Left lung (tissue), 10 donors: ENCODE data around the gene RANBP17. TPM values are rescaled to one million over a fixed set of nuclear protein-coding genes. Genes with fewer than 3 reads are reported as not detected.

ENCODE experiments used
- ATAC-seq: fragments of 200-7000 bp; cut with Tn5 transposase; one replicate; pipeline ENCODE4 v1.9.1; 2020; ENCODE audit warnings: moderate library complexity
- DNase-seq, 4 donors: peaks; one replicate each; pipeline ENCODE4 v3.0.0-alpha.2; 2013 to 2020
- H3K27ac ChIP-seq, 2 donors: fragments of 200-600 bp; sonication (generic) in 1 of 2; one replicate each; pipeline versions ENCODE4 v1.5.0 to v1.8.0; 2020 to 2021
- H3K27me3 ChIP-seq, 2 donors: fragments of 200-600 bp; sonication (generic) in 1 of 2; one replicate each; pipeline versions ENCODE4 v1.5.0 to v1.8.0; 2020 to 2021
- H3K36me3 ChIP-seq, 2 donors: fragments of 200-600 bp; sonication (generic) in 1 of 2; one replicate each; pipeline versions ENCODE4 v1.5.0 to v1.8.0; 2020 to 2021
- H3K4me1 ChIP-seq, 2 donors: fragments of 200-600 bp; one replicate each; pipeline ENCODE4 v1.8.0; 2021
- H3K4me3 ChIP-seq, 2 donors: fragments of 200-600 bp; sonication (generic) in 1 of 2; one replicate each; pipeline versions ENCODE4 v1.5.0 to v1.8.0; 2020 to 2021; ENCODE audit warnings: mild to moderate bottlenecking in 1 of 2
- H3K9me3 ChIP-seq, 2 donors: fragments of 200-600 bp; sonication (generic) in 1 of 2; one replicate each; pipeline versions ENCODE4 v1.5.0 to v1.8.0; 2020 to 2021
- intact Hi-C, 2 donors: fragments of 100-400 bp; cut with DNase I; formaldehyde crosslinking; loops; one replicate each; pipeline versions ENCODE4 v1.11.2 to v1.14.2; 2022
- polyA plus RNA-seq, 6 donors: library from polyadenylated mRNA; unstranded; fragments of 120-200 nt; gene quantifications; one replicate each; pipeline ENCODE4 v1.2.1, GENCODE V29; 2013; ENCODE audit not compliant: insufficient read length in 6 of 6
- total RNA-seq, 2 donors: library from RNA; stranded (reverse); fragmentation: NEBNext Ultra II Directional; extraction: Animal tissue kit (Norgen Biotek cat#: 25700); gene quantifications; one replicate each; pipeline ENCODE4 v1.2.1, GENCODE V29; 2021
- TF ChIP-seq, protein P1 (sequence below), 2 donors: fragments of 200-600 bp; sonication (generic) in 1 of 2; IDR thresholded peaks; one replicate each; pipeline versions ENCODE4 v1.5.0 to v1.8.0; 2021; ENCODE audit warnings: antibody characterized with exemption in 2 of 2
- donor health status: DM: no; HTN: yes; CAD: no.
- donor health status: DM: no; HTN: no; CAD: no.

RANBP17 gene
- total and polyA plus RNA-seq, 8 donors = 17.0 to 44.5 (median 33.7) TPM

GRCh38 chr5:171127314-171127713, 265.5 kb downstream of the RANBP17 start:
- Histone ChIP-seq H3K9me3 (no peaks in the 10 kb centered on the region), H3K27ac (no peak overlapping the region), H3K4me3 (no peak overlapping the region), H3K4me1 (no peaks in the 10 kb centered on the region), H3K27me3 (no peaks in the 10 kb centered on the region), H3K36me3 (no peaks in the 10 kb centered on the region)
- no peak for DNase-seq
- TF ChIP-seq, protein P1, sequence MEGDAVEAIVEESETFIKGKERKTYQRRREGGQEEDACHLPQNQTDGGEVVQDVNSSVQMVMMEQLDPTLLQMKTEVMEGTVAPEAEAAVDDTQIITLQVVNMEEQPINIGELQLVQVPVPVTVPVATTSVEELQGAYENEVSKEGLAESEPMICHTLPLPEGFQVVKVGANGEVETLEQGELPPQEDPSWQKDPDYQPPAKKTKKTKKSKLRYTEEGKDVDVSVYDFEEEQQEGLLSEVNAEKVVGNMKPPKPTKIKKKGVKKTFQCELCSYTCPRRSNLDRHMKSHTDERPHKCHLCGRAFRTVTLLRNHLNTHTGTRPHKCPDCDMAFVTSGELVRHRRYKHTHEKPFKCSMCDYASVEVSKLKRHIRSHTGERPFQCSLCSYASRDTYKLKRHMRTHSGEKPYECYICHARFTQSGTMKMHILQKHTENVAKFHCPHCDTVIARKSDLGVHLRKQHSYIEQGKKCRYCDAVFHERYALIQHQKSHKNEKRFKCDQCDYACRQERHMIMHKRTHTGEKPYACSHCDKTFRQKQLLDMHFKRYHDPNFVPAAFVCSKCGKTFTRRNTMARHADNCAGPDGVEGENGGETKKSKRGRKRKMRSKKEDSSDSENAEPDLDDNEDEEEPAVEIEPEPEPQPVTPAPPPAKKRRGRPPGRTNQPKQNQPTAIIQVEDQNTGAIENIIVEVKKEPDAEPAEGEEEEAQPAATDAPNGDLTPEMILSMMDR (IDR thresholded peaks at IDR 0.05) = no peak
- intact Hi-C loops = no loop called here
- ATAC-seq = no peak

DNA sequence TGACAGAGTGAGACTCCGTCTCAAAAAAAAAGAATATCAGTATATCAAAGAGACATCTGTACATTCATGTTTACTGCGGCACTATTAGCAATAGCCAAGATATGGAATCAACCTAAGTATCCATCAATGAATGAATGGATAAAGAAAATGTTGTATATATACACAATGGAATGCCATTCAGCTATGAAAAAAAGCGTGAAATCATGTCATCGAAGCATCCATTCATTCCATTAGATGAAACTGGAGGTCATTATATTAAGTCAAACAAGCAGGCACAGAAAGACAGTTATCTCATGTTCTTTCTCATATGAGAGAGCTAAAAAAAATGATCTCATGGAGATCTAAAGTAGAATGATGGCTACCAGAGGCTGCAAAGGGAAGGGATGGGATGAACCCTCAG, 266.3 kb downstream of the RANBP17 start:
- H3K27me3 ChIP-seq = no peaks in the 10 kb centered on the region
- TF ChIP-seq, protein P1 (IDR thresholded peaks at IDR 0.05) = no peak
- H3K36me3 ChIP-seq = no peaks in the 10 kb centered on the region
- no peaks in the 10 kb centered on the region for H3K4me1 ChIP-seq
- ATAC-seq (no peak), DNase-seq (no peak)
- no peak overlapping the region for H3K4me3 ChIP-seq
- no peaks in the 10 kb centered on the region for H3K9me3 ChIP-seq
- intact Hi-C loops = no loop called here
- no peak overlapping the region for H3K27ac ChIP-seq

DNA sequence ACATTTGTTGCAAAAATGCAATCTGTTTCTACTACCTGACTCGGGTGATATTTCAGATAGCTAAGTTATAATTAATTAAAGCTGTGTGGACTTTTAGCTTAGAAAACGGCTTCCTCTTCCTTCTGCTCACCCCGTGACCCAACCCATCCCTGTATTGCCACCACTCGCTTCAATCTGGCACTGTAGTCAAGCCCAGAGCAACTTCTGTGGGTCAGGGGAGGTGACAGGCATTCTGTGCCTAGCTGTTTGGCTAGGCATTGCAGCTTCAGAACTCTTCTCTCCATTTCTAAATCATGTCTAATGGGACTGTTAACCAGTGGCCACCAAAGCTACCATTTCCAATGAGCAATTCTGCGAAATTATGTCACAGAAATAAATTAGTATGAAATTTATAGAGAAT, 267.5 kb downstream of the RANBP17 start:
- no peaks in the 10 kb centered on the region for H3K4me1 ChIP-seq
- intact Hi-C loops = no loop called here
- H3K27ac ChIP-seq = no peak overlapping the region
- no peak for DNase-seq
- TF ChIP-seq, protein P1 (IDR thresholded peaks at IDR 0.05) = no peak
- no peak overlapping the region for H3K4me3 ChIP-seq
- H3K27me3 ChIP-seq = no peaks in the 10 kb centered on the region
- ATAC-seq = no peak
- no peaks in the 10 kb centered on the region for H3K36me3 ChIP-seq
- H3K9me3 ChIP-seq = no peaks in the 10 kb centered on the region

DNA sequence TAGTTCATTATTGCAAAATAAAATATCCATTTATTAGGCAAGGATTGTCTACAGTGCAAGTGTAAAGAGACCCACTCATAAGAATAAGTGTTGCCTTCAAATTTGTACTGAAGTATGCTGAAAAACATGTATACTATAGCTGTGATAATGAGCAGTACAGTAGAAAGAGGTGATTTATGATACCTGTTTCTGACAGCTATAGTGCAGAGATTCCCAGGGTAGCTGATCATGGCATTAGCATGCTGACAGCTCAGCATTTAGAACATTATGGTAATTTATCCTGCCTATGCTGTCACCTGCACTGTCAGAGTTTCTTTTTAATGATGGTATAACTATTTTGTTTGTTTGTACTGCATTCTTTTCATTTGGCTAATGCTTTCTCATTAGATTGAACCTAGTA, 269.7 kb downstream of the RANBP17 start:
- H3K4me3 ChIP-seq = no peak overlapping the region
- intact Hi-C loops = no loop called here
- ATAC-seq = no peak

DNA sequence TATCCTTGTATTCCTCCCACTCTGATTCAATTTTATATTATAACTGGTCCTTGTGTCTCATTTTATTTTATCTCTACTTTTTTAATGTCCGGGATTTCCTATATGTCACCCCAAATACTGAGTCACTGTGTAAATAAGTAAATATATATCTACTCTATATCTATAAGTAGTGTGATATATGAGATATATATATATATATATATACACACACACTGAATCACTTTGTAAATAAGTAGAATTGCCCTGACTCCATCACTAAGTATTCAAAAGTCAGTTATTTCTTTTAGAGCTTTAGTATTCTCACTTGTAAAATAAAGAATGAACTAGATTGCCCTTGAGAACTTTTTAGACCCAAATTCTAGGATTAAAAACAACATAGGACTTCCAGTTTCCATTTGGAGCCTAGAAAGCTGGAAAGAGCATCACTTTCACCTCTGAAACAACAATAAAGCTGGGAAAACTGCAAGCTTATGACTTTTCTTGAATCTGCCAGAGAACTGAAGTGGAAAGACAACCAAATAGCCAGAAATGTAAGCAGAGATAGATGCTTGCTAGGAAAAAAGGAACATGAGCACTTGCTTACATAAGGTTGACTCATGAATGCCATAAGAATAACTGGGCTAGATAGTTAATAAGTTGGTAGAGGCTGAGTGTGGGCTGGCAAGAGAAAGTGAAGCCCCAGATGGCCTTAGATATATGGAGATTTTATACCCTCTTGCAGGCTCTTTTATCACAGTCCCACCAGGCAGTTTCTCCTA, 276.1 kb downstream of the RANBP17 start:
- DNase-seq (no peak), ATAC-seq (peak; percentile 45)
- H3K9me3 ChIP-seq = no peaks in the 10 kb centered on the region
- H3K4me1 ChIP-seq = no peaks in the 10 kb centered on the region
- TF ChIP-seq, protein P1 (IDR thresholded peaks at IDR 0.05) = no peak
- no peaks in the 10 kb centered on the region for H3K36me3 ChIP-seq
- H3K4me3 ChIP-seq = no peak overlapping the region
- intact Hi-C loops = no loop called here
- no peak overlapping the region for H3K27ac ChIP-seq
- no peaks in the 10 kb centered on the region for H3K27me3 ChIP-seq

More for the DNA sequence above, 269.7 kb downstream of the RANBP17 start:
- H3K27me3 ChIP-seq = no peaks in the 10 kb centered on the region
- no peaks in the 10 kb centered on the region for H3K9me3 ChIP-seq
- H3K36me3 ChIP-seq = no peaks in the 10 kb centered on the region
- DNase-seq = no peak
- TF ChIP-seq, protein P1 (IDR thresholded peaks at IDR 0.05) = no peak
- no peak overlapping the region for H3K27ac ChIP-seq
- no peaks in the 10 kb centered on the region for H3K4me1 ChIP-seq
